GM19043 (cell line): ENCODE results near the gene CASK.
"Not testable (repeated sequence)": the region's sequence is repeated elsewhere in the genome, so short reads cannot be mapped to it uniquely, and the experiment has no call there.

Experiments used
- ATAC-seq: cut with Tn5 transposase; IDR thresholded peaks from one replicate; pipeline ENCODE4 v1.9.1; 2021; ENCODE audit warnings: low read depth; ENCODE audit not compliant: unreplicated experiment

The CASK gene

DNA sequence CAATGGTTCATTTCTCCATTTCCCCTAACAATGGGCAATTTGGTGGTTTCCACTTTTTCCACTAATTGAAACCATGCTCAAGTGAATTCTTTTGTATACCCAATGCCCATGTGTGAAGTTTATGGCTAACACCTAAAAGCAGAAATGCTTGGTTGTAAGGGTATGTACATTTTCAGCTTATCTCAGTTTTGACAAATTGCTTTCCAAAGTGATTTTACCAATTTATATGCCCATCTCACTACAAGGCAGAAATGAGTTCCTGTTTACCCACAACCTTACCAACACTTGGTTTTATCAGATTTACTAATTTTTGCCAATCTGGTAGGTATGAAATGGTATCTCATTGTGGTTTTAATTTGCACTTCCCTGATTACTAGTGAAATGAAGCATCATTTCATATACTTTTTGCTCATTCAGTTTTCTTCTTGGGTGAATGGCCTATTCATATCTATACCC lies 219.8 kb downstream of the CASK start:
- no peak for ATAC-seq

DNA sequence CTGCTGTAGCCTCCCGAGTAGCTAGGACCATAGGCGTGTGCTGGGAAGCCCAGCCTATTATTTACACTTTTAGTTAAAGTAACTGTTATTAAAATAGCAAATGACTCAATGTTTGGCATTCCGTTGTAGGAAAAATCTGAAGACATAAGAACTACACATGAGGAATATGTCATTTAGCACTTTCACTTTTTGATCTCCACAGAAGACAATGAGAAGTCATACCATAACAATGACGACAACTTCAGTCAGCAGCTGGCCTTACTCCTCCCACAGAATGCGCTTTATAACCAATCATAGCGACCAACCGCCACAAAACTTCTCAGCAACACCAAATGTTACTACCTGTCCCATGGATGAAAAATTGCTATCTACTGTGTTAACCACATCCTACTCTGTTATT lies 227.9 kb downstream of the CASK start:
- ATAC-seq, result no peak

DNA sequence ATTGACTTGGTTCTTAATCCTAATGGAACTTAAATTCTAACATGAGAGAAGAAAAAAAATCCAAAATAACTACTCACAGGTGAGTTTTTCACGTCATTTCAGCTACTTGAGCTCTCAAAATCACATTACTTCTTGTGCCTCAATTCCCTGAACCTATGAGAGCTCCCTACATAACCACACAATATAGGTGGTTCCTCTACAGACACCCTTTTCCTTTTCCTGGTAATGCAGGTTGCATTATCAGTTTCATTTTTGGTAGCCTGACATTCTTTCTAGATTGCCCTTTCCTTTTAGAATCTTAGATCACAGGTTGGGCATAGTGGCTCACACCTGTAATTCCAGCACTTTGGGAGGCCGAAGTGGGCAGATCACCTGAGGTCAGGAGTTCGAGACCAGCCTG lies 230.3 kb downstream of the CASK start:
- no peak for ATAC-seq

- ATAC-seq, result no peak
Measured at GRCh38 chrX:41692162-41692749, 231.1 kb downstream of the CASK start.

GRCh38 chrX:41689711-41690110 lies 233.6 kb downstream of the CASK start:
- ATAC-seq, result no peak

DNA sequence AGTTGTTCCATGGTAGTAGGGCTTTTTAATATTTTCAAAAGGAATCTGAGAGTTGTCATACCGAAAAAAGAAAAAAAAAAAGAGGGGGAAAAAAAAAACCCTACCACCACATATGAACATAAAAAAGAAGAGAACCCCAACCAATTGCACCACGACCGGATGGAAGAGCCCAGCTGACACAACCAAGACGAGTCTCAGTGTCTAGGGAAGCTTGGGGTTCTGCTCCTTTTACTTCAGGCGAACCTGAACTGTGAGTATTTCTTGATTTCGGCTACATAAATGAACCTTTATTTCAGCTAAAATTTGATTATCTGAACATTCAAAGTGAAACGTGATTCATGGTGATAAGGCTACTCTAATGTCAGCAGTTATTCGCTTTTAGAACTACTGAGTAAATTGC lies 234.5 kb downstream of the CASK start, which contains the start of gene GPR34:
TSS of gene GPR34 (plus strand) at position 139 of the 400 bp plus-strand sequence. CDS start 6,661 bp downstream, outside the sequence.
- ATAC-seq, result peak; percentile 49

DNA sequence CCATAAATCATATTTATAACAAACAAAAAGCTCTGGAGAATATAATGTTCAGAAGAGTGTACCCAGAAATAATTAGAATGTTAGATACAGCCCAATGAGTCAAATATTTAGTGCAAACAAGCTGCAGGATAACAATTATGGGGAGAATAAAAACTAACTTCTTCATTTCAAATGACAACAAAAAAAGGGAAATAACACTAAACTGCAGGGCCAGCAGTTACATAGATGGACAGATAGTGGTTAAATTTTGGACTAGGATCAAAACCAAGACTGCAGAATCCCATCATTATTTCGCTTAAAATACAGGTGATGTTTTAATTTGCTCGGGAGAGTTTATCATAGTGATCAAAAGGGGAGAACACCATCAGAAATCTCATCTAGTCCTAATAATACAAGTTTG lies 235.2 kb downstream of the CASK start:
- no peak for ATAC-seq

DNA sequence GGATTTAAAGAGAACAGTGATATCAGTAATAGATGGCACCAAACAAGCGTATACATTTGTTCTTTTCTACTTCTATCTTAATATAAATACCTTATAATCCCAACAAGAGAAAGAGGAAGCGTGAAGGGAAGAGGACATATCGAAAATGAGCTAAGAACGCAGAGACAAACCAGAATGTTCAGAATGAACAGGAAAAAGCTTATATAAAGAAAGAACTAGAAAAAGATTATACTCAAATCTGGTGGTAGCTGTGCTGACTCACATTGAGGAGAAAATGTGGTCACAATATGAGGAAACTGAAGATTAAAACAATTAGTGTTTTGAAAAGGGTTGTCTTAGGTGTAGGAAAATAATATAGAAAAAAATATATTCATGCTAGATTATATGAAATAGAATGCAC lies 236.6 kb downstream of the CASK start:
- peak; percentile 59 for ATAC-seq

DNA sequence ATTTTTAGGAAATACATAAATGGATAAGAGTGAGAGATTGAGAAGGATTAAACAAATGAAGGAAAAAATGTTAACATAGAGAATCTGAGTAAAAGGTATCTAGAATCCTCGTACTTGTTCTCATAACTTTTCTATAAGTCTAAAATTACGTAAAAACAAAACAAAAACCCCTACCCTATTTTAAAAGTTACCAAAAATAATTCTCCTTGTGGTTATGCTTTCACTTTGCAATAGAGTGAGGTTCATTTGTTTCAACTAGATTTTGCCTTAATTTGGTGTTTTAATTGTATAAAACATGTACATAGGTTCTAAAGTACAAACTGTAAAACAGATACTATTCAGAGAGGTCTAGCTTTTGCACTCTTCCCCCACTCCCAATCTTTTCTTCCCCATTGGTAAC lies 238.4 kb downstream of the CASK start:
- ATAC-seq, result no peak

GRCh38 chrX:41684138-41684537 lies 239.2 kb downstream of the CASK start:
- ATAC-seq, result no peak

- ATAC-seq, result no peak
Measured at GRCh38 chrX:41677183-41678060, 245.9 kb downstream of the CASK start.

GRCh38 chrX:41676361-41676760 lies 247.0 kb downstream of the CASK start:
- ATAC-seq, result not testable (repeated sequence)

DNA sequence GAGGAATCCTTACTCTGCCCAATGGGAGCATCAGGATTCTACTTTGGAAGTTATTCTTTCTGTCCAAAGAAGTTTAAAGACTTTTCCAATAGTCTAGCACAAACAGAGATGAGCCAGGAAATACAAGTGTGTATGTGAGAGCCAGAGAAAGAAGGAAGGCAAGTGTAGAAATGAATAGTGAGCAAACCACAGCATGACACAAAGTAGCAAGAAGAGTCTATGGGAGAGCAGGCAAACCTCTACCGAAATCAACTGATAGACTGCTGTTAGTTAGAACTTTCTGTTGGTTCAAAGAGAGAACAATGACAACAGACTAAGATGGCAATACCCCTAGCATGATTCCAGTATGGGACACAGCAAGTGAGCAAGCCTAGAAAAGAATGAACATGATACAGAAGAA lies 250.7 kb downstream of the CASK start:
- no peak for ATAC-seq

- no peak for ATAC-seq
Measured at GRCh38 chrX:41671082-41671481, 252.3 kb downstream of the CASK start.

- no peak for ATAC-seq
Measured at GRCh38 chrX:41670112-41670511, 253.2 kb downstream of the CASK start.

DNA sequence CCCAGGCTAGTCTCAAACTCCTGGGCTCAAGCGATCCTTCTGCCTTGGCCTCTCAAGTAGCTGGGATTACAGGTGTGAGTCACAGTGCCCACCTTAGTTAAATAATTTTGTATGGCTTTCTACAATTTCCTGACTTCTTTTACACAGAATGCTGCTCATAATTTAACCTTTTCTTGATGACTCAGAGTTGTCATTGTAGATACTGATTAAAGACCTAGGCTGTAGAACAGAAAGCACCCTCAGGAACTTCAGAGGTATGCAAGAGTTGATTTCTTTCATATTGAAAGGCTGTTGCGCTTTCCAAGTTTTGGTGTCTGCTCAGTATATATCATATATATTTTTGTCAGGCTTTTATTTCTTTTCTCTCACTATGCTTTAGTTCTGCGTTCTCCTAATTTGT lies 255.7 kb downstream of the CASK start:
- ATAC-seq, result no peak

- no peak for ATAC-seq
Measured at GRCh38 chrX:41666251-41666650, 257.1 kb downstream of the CASK start.

- no peak for ATAC-seq
Measured at GRCh38 chrX:41665686-41666085, 257.7 kb downstream of the CASK start.

- no peak for ATAC-seq
Measured at GRCh38 chrX:41664908-41665307, 258.4 kb downstream of the CASK start.

GRCh38 chrX:41664375-41664901 lies 258.9 kb downstream of the CASK start:
- peak; percentile 80 for ATAC-seq

DNA sequence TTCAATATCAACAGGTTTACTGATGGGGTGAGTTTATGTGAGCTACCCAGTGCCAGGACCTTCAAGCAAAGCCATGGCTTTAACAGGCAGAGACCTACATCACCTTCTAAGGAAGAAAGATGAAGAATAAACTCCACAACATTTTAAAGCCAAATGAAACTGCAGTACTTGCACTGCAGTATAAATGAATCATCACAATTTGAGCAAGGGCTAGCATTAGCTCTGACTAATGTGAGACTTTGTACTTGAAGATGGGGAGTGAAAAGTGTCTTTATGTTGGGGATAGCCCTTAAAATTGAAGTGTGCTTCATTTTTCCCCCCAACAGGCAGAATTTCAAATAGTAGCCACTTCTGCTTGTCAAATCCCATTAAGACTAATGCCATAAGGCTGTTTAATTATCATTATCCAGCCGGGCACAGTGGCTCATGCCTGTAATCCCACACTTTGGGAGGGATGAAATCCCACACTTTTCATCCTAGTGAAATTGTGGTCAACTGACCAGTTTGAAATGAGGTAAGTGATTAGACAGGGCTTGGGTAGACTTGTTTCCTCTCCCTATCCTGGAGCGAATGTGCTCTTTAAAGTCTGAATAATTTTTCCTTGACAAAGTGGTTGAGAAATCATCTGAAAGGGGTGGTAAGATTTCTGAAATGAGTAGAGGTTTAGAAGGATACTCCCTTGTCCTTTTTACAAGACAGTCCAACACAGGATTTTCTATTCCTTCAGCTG lies 261.8 kb downstream of the CASK start:
- ATAC-seq, result no peak
